Vagina (tissue), 2 donors: Measurements from ENCODE around the gene PFKM. TPM values are rescaled to one million over a fixed set of nuclear protein-coding genes. Genes with fewer than 3 reads are reported as not detected.

ENCODE experiments used
- DNase-seq, 2 donors: peaks; one replicate each; pipeline ENCODE4 v3.0.0-alpha.2; 2017; ENCODE audit errors: extremely low spot score in 2 of 2
- H3K27ac ChIP-seq: fragments of 200-600 bp; sonication (generic); one replicate; pipeline ENCODE4 v1.5.1; 2019
- H3K27me3 ChIP-seq: fragments of 200-600 bp; sonication (generic); one replicate; pipeline ENCODE4 v1.5.1; 2019
- H3K36me3 ChIP-seq, 2 donors: fragments of 200-600 bp; sonication (generic); one replicate each; pipeline ENCODE4 v1.5.1; 2017 to 2019
- H3K4me1 ChIP-seq: fragments of 200-600 bp; sonication (generic); one replicate; pipeline ENCODE4 v1.5.1; 2019
- H3K4me3 ChIP-seq, 2 donors: fragments of 200-600 bp; sonication (generic); 1 replicate in 1 of 2; 2 replicates in 1 of 2; pipeline ENCODE4 v1.5.1; 2016 to 2019
- H3K9me3 ChIP-seq: fragments of 200-600 bp; sonication (generic); one replicate; pipeline ENCODE4 v1.5.1; 2019
- POLR2A ChIP-seq, 2 donors: fragments of 450-650 bp; IDR thresholded peaks; one replicate each; pipeline ENCODE4 v1.6.1; 2017; ENCODE audit warnings: antibody characterized with exemption in 2 of 2, mild to moderate bottlenecking in 2 of 2, moderate library complexity in 2 of 2
- POLR2AphosphoS5 ChIP-seq, 2 donors: sonication (generic); formaldehyde crosslinking; IDR thresholded peaks; one replicate each; pipeline ENCODE4 v1.9.0; 2017; ENCODE audit warnings: antibody characterized with exemption in 2 of 2, mild to moderate bottlenecking in 2 of 2, low read depth in 1 of 2; ENCODE audit not compliant: insufficient read depth in 1 of 2
- intact Hi-C: fragments of 100-400 bp; cut with DNase I; formaldehyde crosslinking; loops from one replicate; pipeline ENCODE4 v1.15.1; 2023
- total RNA-seq: library from RNA; depleted of rRNA; stranded (reverse); fragments of >200 nt; gene quantifications from one replicate; pipeline ENCODE4 v1.2.3, GENCODE V29; 2016
- TF ChIP-seq, protein P1 (sequence below), 3 experiments: fragments of 450-650 bp in 2 of 3; fragments of 200-600 bp in 1 of 3; sonication (generic) in 1 of 3; IDR thresholded peaks; one replicate each; pipeline ENCODE4 v1.5.1; 2017 to 2019; ENCODE audit warnings: antibody characterized with exemption in 3 of 3, mild to moderate bottlenecking in 2 of 3, moderate library complexity in 2 of 3

PFKM gene
- total RNA-seq, 1 donor from 2014 or later: 29.0 TPM

DNA sequence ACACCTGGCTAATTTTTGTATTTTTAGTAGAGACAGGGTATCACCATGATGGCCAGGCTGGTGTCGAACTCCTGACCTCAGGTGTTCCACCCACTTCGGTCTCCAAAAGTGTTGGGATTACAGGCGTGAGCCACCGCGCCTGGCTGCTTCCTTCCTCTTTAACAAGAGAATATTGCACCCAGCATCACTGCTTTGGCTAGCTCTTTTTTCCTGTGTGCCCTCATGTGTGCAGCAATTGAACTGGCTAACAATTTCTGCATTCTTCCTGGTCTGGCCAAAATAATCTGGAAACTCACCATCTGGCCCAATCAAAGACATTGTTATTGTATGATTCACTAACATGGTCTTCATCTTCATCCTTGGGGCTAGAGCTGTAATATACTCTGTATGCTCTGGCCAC lies 40.9 kb downstream of the PFKM start:
- no peak overlapping the region for H3K4me3 ChIP-seq
- intact Hi-C loops: no loop called here

DNA sequence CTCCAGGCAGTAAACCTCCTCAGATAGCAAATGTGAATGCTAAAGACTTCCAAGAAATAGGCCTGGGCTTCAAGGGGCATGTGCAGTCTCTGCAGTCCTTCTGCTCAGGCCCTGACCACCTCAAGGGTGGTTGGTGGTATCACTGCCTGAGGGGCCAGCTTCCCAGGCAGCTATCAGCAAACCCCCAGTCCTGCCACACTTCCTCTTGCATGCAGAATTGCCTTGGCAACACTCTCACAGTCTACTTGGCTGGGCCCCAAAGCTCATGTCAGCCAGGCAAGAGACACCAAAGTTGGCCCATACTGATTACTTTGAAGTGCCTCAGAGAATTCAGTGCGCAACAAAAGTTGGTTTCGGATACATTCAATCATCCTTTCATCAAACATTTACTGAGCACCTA lies 41.6 kb downstream of the PFKM start:
- intact Hi-C loops: no loop called here
- no peak overlapping the region for H3K27ac ChIP-seq
- no peak overlapping the region for H3K4me3 ChIP-seq
- H3K4me1 ChIP-seq: peaks cover 9% of the 10 kb centered on the region
- no peaks in the 10 kb centered on the region for H3K27me3 ChIP-seq
- TF ChIP-seq POLR2A (IDR thresholded peaks at IDR 0.05) (no peak), POLR2AphosphoS5 (IDR thresholded peaks at IDR 0.05; ENCODE audit: insufficient read depth in 1 of 2, low read depth in 1 of 2) (no peak)
- TF ChIP-seq, protein P1, sequence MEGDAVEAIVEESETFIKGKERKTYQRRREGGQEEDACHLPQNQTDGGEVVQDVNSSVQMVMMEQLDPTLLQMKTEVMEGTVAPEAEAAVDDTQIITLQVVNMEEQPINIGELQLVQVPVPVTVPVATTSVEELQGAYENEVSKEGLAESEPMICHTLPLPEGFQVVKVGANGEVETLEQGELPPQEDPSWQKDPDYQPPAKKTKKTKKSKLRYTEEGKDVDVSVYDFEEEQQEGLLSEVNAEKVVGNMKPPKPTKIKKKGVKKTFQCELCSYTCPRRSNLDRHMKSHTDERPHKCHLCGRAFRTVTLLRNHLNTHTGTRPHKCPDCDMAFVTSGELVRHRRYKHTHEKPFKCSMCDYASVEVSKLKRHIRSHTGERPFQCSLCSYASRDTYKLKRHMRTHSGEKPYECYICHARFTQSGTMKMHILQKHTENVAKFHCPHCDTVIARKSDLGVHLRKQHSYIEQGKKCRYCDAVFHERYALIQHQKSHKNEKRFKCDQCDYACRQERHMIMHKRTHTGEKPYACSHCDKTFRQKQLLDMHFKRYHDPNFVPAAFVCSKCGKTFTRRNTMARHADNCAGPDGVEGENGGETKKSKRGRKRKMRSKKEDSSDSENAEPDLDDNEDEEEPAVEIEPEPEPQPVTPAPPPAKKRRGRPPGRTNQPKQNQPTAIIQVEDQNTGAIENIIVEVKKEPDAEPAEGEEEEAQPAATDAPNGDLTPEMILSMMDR (IDR thresholded peaks at IDR 0.05): no peak
- H3K36me3 ChIP-seq: no peaks in the 10 kb centered on the region
- H3K9me3 ChIP-seq: no peaks in the 10 kb centered on the region
- DNase-seq: no peak

More for the DNA sequence above, 40.9 kb downstream of the PFKM start:
- Histone ChIP-seq H3K27me3 (no peaks in the 10 kb centered on the region), H3K9me3 (no peaks in the 10 kb centered on the region), H3K4me1 (peaks cover 9% of the 10 kb centered on the region), H3K36me3 (no peaks in the 10 kb centered on the region), H3K27ac (no peak overlapping the region)
- TF ChIP-seq POLR2AphosphoS5 (IDR thresholded peaks at IDR 0.05; ENCODE audit: insufficient read depth in 1 of 2, low read depth in 1 of 2): no peak
- no peak for DNase-seq

DNA sequence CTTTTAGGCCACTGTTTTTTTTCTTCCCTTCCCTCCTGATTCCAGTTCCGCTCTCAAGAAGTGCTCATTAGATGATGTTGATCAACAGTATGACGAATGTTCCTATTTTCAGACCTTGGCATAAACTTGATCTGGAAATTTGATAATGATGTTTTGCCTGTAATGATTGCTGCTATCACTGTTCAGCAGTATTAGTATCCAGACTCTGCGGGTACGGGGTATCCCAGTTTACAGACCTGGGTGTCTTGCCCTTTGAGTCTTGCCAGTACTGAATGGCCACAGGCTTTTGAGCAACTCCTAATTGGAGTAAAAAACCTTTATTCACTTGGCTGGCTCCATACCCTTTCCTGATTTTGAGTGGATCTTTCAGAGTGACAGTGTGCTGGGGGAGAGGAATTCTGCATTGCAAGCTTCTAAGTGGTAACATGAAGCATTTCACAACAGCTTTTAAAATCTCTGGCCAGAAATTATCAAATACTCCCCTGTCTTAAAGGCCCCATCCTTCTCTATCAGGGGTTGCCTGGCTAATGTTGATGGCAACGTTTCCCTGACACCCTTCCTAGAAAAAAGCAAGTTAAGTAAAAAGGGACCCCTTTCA lies 44.1 kb downstream of the PFKM start:
- H3K9me3 ChIP-seq: no peaks in the 10 kb centered on the region
- intact Hi-C loops: no loop called here
- no peaks in the 10 kb centered on the region for H3K27me3 ChIP-seq
- no peak overlapping the region for H3K27ac ChIP-seq
- H3K4me3 ChIP-seq: no peak overlapping the region
- H3K4me1 ChIP-seq: no peaks in the 10 kb centered on the region
- H3K36me3 ChIP-seq: no peaks in the 10 kb centered on the region
- no peak for DNase-seq
- no peak for TF ChIP-seq POLR2A (IDR thresholded peaks at IDR 0.05)
- TF ChIP-seq, protein P1 (IDR thresholded peaks at IDR 0.05): no peak
- no peak for TF ChIP-seq POLR2AphosphoS5 (IDR thresholded peaks at IDR 0.05; ENCODE audit: insufficient read depth in 1 of 2, low read depth in 1 of 2)

DNA sequence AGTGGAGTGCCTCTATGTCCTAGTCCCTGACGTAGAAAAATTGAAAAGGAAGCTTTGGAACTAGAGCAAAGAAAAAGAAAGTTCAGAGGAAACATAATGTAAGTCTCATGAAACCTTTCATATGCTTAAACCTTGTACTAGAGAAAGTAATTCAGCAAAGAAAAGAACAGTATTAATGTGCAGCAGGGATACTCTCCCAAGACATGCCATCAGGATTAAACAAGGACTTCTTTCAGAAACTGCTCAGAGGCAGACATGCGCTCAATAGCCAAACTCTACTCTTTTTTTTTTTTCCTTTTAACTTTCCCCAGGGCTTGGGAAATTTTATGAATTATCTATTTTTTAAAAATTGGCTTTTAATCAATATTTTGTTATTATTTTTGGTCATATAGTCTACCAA lies 45.3 kb downstream of the PFKM start:
- no peaks in the 10 kb centered on the region for H3K9me3 ChIP-seq
- TF ChIP-seq, protein P1 (IDR thresholded peaks at IDR 0.05): no peak
- TF ChIP-seq POLR2AphosphoS5 (IDR thresholded peaks at IDR 0.05; ENCODE audit: insufficient read depth in 1 of 2, low read depth in 1 of 2): no peak
- TF ChIP-seq POLR2A (IDR thresholded peaks at IDR 0.05): no peak
- no peak for DNase-seq
- no peak overlapping the region for H3K27ac ChIP-seq
- intact Hi-C loops: no loop called here
- no peaks in the 10 kb centered on the region for H3K36me3 ChIP-seq
- no peaks in the 10 kb centered on the region for H3K4me1 ChIP-seq
- H3K27me3 ChIP-seq: no peaks in the 10 kb centered on the region
- H3K4me3 ChIP-seq: no peak overlapping the region

DNA sequence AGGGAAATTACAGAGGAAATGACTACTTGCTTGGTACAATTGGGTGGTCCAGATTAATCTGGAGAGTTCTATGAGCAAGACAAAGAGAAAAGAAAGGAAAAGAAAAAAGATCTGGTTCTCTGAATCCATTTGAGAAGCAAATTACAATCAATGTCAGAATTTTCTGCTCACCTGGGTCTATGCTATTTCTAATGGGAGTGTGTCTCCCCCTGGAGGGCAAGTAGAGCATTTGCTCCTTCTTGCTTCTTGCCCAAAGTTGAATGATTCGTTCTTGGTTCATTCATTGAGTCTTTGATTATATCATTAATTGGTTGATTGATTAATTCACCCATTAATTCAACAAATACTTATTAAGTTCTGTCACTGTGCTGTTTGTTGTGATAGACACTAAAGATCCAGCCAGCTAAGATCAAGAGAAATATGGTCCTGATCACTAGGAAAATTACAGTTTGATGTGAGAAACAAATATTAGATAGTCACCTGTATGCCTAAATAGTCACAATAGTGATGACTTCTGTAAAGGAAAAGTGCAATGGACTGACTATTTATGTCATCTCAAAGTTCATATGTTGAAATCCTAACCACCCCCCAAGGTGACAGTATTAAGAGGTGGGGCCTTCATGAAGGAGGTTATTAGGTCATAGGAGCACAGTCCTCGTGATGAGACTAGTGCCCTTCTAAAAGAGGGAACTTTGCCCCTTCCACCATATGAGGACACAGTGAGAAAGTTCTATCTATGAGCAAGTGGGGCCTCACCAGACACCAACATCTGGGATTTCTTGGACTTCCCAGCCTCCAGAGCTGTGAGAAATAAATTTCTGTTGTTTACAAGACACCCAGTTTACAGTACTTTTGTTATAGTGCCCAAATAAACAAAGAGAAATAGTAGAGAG lies 46.2 kb downstream of the PFKM start:
- Histone ChIP-seq H3K4me3 (no peak overlapping the region), H3K36me3 (no peaks in the 10 kb centered on the region), H3K4me1 (no peaks in the 10 kb centered on the region), H3K9me3 (no peaks in the 10 kb centered on the region), H3K27me3 (no peaks in the 10 kb centered on the region), H3K27ac (no peak overlapping the region)
- intact Hi-C loops: no loop called here
- no peak for DNase-seq
- TF ChIP-seq POLR2A (IDR thresholded peaks at IDR 0.05) (no peak), POLR2AphosphoS5 (IDR thresholded peaks at IDR 0.05; ENCODE audit: insufficient read depth in 1 of 2, low read depth in 1 of 2) (peak in 1 of 2 donors; percentile 22)
- TF ChIP-seq, protein P1 (IDR thresholded peaks at IDR 0.05): peak; percentile 57 to 80 (median 79)
